Thyroid gland (tissue), 4 donors: Measurements from ENCODE around the gene KRTAP10-4.

ENCODE experiments used
- POLR2A ChIP-seq, 2 donors: fragments of 450-650 bp; IDR thresholded peaks; one replicate each; pipeline ENCODE4 v1.6.1; 2017; ENCODE audit warnings: antibody characterized with exemption in 2 of 2, mild to moderate bottlenecking in 2 of 2, moderate library complexity in 1 of 2
- TF ChIP-seq, protein P1 (sequence below), 6 experiments: fragments of 200-600 bp in 3 of 6; fragments of 450-650 bp in 3 of 6; sonication (generic) in 3 of 6; IDR thresholded peaks; one replicate each; pipeline ENCODE4 v1.5.1; 2016 to 2019; ENCODE audit warnings: antibody characterized with exemption in 6 of 6, mild to moderate bottlenecking in 2 of 6, inconsistent platforms in 1 of 6, moderate library complexity in 1 of 6

DNA sequence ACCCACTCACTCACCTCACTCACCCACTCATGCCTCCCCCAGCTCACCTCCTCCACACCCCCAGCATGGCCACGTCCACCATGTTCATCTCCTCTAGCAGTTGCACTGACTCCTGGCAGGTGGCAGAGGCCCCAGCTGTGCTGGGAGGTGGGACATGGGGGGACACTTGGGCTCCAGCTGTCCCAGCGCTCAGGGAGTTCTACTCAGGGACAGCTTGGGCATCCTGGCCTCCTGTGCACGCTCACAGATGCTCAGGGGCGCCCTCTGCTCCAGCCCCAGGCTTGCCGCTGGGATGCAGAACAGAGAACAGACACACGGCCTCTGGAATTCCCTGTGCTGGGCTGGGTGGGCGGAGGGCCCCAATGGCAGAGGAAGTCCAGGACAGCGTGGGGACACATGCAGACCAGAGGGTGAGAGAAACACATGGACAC, 43.6 kb downstream of the KRTAP10-4 start:
- TF ChIP-seq, protein P1, sequence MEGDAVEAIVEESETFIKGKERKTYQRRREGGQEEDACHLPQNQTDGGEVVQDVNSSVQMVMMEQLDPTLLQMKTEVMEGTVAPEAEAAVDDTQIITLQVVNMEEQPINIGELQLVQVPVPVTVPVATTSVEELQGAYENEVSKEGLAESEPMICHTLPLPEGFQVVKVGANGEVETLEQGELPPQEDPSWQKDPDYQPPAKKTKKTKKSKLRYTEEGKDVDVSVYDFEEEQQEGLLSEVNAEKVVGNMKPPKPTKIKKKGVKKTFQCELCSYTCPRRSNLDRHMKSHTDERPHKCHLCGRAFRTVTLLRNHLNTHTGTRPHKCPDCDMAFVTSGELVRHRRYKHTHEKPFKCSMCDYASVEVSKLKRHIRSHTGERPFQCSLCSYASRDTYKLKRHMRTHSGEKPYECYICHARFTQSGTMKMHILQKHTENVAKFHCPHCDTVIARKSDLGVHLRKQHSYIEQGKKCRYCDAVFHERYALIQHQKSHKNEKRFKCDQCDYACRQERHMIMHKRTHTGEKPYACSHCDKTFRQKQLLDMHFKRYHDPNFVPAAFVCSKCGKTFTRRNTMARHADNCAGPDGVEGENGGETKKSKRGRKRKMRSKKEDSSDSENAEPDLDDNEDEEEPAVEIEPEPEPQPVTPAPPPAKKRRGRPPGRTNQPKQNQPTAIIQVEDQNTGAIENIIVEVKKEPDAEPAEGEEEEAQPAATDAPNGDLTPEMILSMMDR (IDR thresholded peaks at IDR 0.05) = no peak
- TF ChIP-seq POLR2A (IDR thresholded peaks at IDR 0.05) = no peak
